Keratinocyte (primary cell): Measurements from ENCODE around the gene KIDINS220. TPM values are rescaled to one million over a fixed set of nuclear protein-coding genes. Genes with fewer than 3 reads are reported as not detected.

Source experiments
- DNase-seq: peaks from one replicate; pipeline ENCODE4 v3.0.0-alpha.2; 2011; ENCODE audit warnings: low read depth, missing footprints, low spot score
- FAIRE-seq: peaks from 2 replicates; lab custom pipeline; 2011; peaks lifted over from hg19 to GRCh38; lab: Jason Lieb, UNC
- H2AFZ ChIP-seq: 2 replicates; pipeline ENCODE4 v1.6.0; 2012; ENCODE audit warnings: low read length, control low read depth, inconsistent platforms; ENCODE audit not compliant: control insufficient read depth
- H3K27ac ChIP-seq: 2 replicates; pipeline ENCODE4 v1.5.1; 2011; ENCODE audit warnings: low read length; ENCODE audit not compliant: control insufficient read depth, insufficient read depth
- H3K27me3 ChIP-seq: 3 replicates; pipeline ENCODE4 v1.6.0; 2011; ENCODE audit warnings: low read length; ENCODE audit not compliant: control insufficient read depth, insufficient read depth; ENCODE audit errors: extremely low read depth
- H3K36me3 ChIP-seq, 2 experiments: 2 replicates in 1 of 2; 3 replicates in 1 of 2; pipeline ENCODE4 v1.5.1; 2011; ENCODE audit warnings: low read length in 2 of 2, mild to moderate bottlenecking in 1 of 2; ENCODE audit not compliant: control insufficient read depth in 2 of 2, insufficient read depth in 2 of 2; ENCODE audit errors: extremely low read depth in 1 of 2
- H3K4me1 ChIP-seq: 3 replicates; pipeline ENCODE4 v1.5.1; 2011; ENCODE audit warnings: low read length; ENCODE audit not compliant: control insufficient read depth, insufficient read depth; ENCODE audit errors: extremely low read depth
- H3K4me2 ChIP-seq: 3 replicates; pipeline ENCODE4 v1.6.0; 2011; ENCODE audit warnings: low read depth, low read length; ENCODE audit not compliant: control insufficient read depth, insufficient read depth; ENCODE audit errors: extremely low read depth
- H3K4me3 ChIP-seq, 3 experiments: fragments of 200-600 bp in 1 of 3; sonication (generic) in 1 of 3; 2 replicates in 2 of 3; 3 replicates in 1 of 3; pipeline ENCODE4 v1.5.1; 2011 to 2016; ENCODE audit warnings: low read length in 3 of 3, mild to moderate bottlenecking in 3 of 3, control low read depth in 2 of 3, inconsistent platforms in 1 of 3, low read depth in 1 of 3, mixed read lengths in 1 of 3, mixed run types in 1 of 3, moderate library complexity in 1 of 3; ENCODE audit not compliant: control insufficient read depth in 2 of 3, insufficient read depth in 2 of 3; ENCODE audit errors: extremely low read depth in 1 of 3
- H3K79me2 ChIP-seq: 2 replicates; pipeline ENCODE4 v1.6.0; 2012; ENCODE audit warnings: low read length; ENCODE audit not compliant: control insufficient read depth, insufficient read depth
- H3K9ac ChIP-seq: 3 replicates; pipeline ENCODE4 v1.6.0; 2011; ENCODE audit warnings: low read length; ENCODE audit not compliant: control insufficient read depth, insufficient read depth; ENCODE audit errors: extremely low read depth
- H3K9me1 ChIP-seq: 3 replicates; pipeline ENCODE4 v1.6.0; 2011; ENCODE audit warnings: low read length; ENCODE audit not compliant: control insufficient read depth, insufficient read depth; ENCODE audit errors: extremely low read depth
- H3K9me3 ChIP-seq: 2 replicates; pipeline ENCODE4 v1.5.1; 2012; ENCODE audit warnings: low read depth, low read length; ENCODE audit not compliant: control insufficient read depth
- H4K20me1 ChIP-seq: 3 replicates; pipeline ENCODE4 v1.6.0; 2011; ENCODE audit warnings: low read length; ENCODE audit not compliant: control insufficient read depth, insufficient read depth; ENCODE audit errors: extremely low read depth
- EZH2 ChIP-seq: IDR thresholded peaks from one replicate; pipeline ENCODE4 v1.6.1; 2012; ENCODE audit warnings: inconsistent platforms, mild to moderate bottlenecking, low read length, moderate library complexity
- dilution Hi-C: fragments of 300-500 bp; cut with MboI; formaldehyde crosslinking; loops from one replicate; pipeline ENCODE4 v1.7.0; 2020; ENCODE audit warnings: low sequenced_read_pairs; ENCODE audit not compliant: extremely low pct_ligation_motif_present
- polyA minus RNA-seq, 3 experiments: library from RNA; depleted of rRNA, polyadenylated mRNA; stranded (reverse); fragments of >200 nt; gene quantifications; 1 replicate in 1 of 3; 2 replicates in 1 of 3; 3 replicates in 1 of 3; pipeline ENCODE4 v1.2.3, GENCODE V29; 2011
- polyA plus RNA-seq, 5 experiments: library from polyadenylated mRNA; depleted of rRNA in 3 of 5; stranded (reverse) in 3 of 5; stranded (forward) in 1 of 5; unstranded in 1 of 5; fragments of >200 nt; gene quantifications; 1 replicate in 1 of 5; 2 replicates in 3 of 5; 3 replicates in 1 of 5; pipeline versions ENCODE4 v1.2.1 to v1.2.3, GENCODE V29; 2011 to 2012; ENCODE audit warnings: missing spikeins in 2 of 5, low read depth in 1 of 5, low replicate concordance in 1 of 5
- TF ChIP-seq, protein P1 (sequence below), 3 experiments: IDR thresholded peaks in 1 of 3; conservative IDR thresholded peaks in 1 of 3; optimal IDR thresholded peaks in 1 of 3; 2 replicates in 2 of 3; 3 replicates in 1 of 3; pipeline versions ENCODE3 to v1.5.1; 2011; ENCODE audit warnings: low read length in 3 of 3, mild to moderate bottlenecking in 3 of 3, moderate library complexity in 2 of 3, control low read depth in 1 of 3, inconsistent platforms in 1 of 3; ENCODE audit not compliant: insufficient read depth in 2 of 3; ENCODE audit errors: extremely low read depth in 1 of 3

Gene KIDINS220
- polyA plus RNA-seq (23.9 to 28.8 TPM (median 26.6 TPM) in 3 replicates), polyA minus RNA-seq (54.8 to 100 TPM (median 71.8 TPM) in 3 replicates)
- 14.2 TPM for polyA plus RNA-seq (2011; ENCODE audit: low read depth)
- 4.5 and 8.1 TPM in 2 replicates for polyA plus RNA-seq (2011; cell fraction: cytosol; rRNA removed)
- 45.4 and 59.3 TPM in 2 replicates for polyA plus RNA-seq (2011; cell fraction: nucleus; rRNA removed)
- polyA plus RNA-seq (2012; ENCODE audit: low replicate concordance), result 11.7 and 19.6 TPM in 2 replicates
- 12.9 TPM for polyA minus RNA-seq (2011; cell fraction: cytosol; rRNA and poly(A)+ RNA removed)
- 127 and 155 TPM in 2 replicates for polyA minus RNA-seq (2011; cell fraction: nucleus; rRNA and poly(A)+ RNA removed)

DNA sequence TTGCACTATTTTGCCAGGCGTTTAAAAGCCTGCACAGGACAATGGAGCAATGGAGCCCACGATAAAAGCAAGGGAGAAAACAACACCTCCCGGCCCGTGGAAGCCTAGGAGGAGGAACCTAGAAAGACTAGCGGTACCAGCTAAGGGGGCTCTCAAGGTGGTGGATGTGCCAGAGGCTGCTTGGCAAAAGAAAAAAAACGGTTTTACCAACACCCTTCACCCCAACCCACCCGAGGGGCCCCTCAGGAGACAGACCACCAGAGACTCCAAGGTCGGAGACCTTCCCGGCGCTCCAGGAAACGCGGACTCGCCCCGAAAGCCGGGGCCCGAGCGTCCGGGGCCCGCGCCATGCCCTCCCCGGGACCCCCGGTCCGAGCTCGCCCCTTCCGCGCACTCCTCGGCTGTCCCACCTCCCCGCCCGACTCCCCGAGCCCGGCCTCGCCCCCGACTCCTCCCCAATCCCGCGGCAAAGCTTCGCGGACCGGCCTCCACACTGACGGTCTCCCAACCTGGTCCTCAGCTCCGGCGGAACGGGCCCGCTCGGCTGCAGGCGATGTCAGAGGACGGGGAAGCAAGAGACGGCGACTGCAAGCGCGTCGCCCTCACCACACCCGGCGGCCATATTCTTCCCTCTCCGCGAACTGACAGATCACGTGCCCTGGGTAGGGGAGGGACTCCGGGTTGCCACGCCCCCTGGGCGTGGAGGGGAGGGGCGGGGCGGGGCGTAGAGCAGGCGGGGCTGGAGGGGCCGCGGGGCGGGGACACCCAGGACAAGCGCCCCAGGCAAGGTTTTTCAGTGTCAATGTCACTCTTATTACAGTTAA lies at the start of gene KIDINS220:
TSS of gene KIDINS220 (minus strand) at position 643 of the 824 bp plus-strand sequence. CDS start 10,520 bp downstream, outside the sequence.
- Histone ChIP-seq H3K27ac (peak within 1 kb of the TSS; percentile 53), H3K9me1 (peaks cover 4% of the 10 kb centered on the region), H3K79me2 (peaks cover 39% of the 10 kb centered on the region), H3K4me1 (peaks cover 12% of the 10 kb centered on the region), H3K27me3 (no peaks in the 10 kb centered on the region), H4K20me1 (no peaks in the 10 kb centered on the region), H3K4me2 (peak within 1 kb of the TSS; percentile 86), H3K9me3 (no peaks in the 10 kb centered on the region), H2AFZ (peak within 1 kb of the TSS; percentile 96), H3K9ac (peak within 1 kb of the TSS; percentile 80), H3K36me3 (no peaks in the 10 kb centered on the region), H3K4me3 (peak within 1 kb of the TSS; percentile 71 to 90 (median 87))
- dilution Hi-C loops, result no loop called here
- FAIRE-seq (no peak), DNase-seq (no peak)
- TF ChIP-seq, protein P1, sequence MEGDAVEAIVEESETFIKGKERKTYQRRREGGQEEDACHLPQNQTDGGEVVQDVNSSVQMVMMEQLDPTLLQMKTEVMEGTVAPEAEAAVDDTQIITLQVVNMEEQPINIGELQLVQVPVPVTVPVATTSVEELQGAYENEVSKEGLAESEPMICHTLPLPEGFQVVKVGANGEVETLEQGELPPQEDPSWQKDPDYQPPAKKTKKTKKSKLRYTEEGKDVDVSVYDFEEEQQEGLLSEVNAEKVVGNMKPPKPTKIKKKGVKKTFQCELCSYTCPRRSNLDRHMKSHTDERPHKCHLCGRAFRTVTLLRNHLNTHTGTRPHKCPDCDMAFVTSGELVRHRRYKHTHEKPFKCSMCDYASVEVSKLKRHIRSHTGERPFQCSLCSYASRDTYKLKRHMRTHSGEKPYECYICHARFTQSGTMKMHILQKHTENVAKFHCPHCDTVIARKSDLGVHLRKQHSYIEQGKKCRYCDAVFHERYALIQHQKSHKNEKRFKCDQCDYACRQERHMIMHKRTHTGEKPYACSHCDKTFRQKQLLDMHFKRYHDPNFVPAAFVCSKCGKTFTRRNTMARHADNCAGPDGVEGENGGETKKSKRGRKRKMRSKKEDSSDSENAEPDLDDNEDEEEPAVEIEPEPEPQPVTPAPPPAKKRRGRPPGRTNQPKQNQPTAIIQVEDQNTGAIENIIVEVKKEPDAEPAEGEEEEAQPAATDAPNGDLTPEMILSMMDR (optimal IDR thresholded peaks at IDR 0.05 in 1 of 3, IDR thresholded peaks at IDR 0.05 in 1 of 3, conservative IDR thresholded peaks at IDR 0.05 in 1 of 3; ENCODE audit: extremely low read depth in 1 of 3, insufficient read depth in 2 of 3, low read length in 3 of 3), result no peak
- TF ChIP-seq EZH2, result no peak

DNA sequence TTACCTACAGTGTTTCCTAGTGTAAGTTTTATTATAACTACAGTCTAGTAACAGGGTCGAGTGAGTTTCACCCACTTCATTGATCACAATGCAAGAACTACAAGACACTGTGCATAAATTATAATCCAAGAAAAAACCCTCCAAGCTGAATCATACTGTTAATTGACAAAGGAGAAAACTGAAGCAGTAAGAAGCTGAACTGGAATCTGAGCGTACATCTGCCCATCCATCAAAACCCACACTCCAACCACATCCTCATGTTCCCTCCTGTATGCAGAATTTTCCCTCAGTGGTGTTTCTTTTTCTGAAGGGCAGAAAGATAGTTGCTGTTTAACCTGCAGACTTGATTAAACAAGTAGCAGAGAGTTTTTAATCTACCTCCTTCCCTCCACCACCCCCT lies 49.5 kb upstream of the KIDINS220 start:
- H3K79me2 ChIP-seq, result peaks cover 3% of the 10 kb centered on the region
- H3K27ac ChIP-seq, result no peak overlapping the region
- no peak overlapping the region for H3K4me2 ChIP-seq
- FAIRE-seq, result no peak
- H3K4me1 ChIP-seq, result no peaks in the 10 kb centered on the region
- H3K36me3 ChIP-seq, result peaks cover 3 to 15% of the 10 kb centered on the region in 2 experiments
- H3K27me3 ChIP-seq, result no peaks in the 10 kb centered on the region
- H3K9me1 ChIP-seq, result no peaks in the 10 kb centered on the region
- H3K9me3 ChIP-seq, result no peaks in the 10 kb centered on the region
- no peak overlapping the region for H2AFZ ChIP-seq
- H3K9ac ChIP-seq, result no peak overlapping the region
- no peak overlapping the region for H3K4me3 ChIP-seq
- DNase-seq, result no peak
- TF ChIP-seq, protein P1 (optimal IDR thresholded peaks at IDR 0.05 in 1 of 3, IDR thresholded peaks at IDR 0.05 in 1 of 3, conservative IDR thresholded peaks at IDR 0.05 in 1 of 3; ENCODE audit: extremely low read depth in 1 of 3, insufficient read depth in 2 of 3, low read length in 3 of 3), result no peak
- TF ChIP-seq EZH2, result no peak
- H4K20me1 ChIP-seq, result no peaks in the 10 kb centered on the region
- dilution Hi-C loops, result no loop called here
